Heart right ventricle (tissue), 16 donors: ENCODE measurements around the gene UGP2. TPM values are rescaled to one million over a fixed set of nuclear protein-coding genes. Genes with fewer than 3 reads are reported as not detected.

Experiments used
- ATAC-seq, 8 donors: fragments of 200-7000 bp; cut with Tn5 transposase; one replicate each; pipeline ENCODE4 v1.9.1; 2020; ENCODE audit warnings: mild to moderate bottlenecking in 8 of 8, moderate library complexity in 8 of 8, moderate number of reproducible peaks in 1 of 8
- DNase-seq, 2 donors: peaks; one replicate each; pipeline ENCODE4 v3.0.0-alpha.2; 2020
- H3K27ac ChIP-seq, 10 donors: fragments of 200-600 bp; sonication (generic) in 2 of 10; one replicate each; pipeline versions ENCODE4 v1.5.0 to v1.8.0; 2020 to 2022; ENCODE audit warnings: mild to moderate bottlenecking in 3 of 10
- H3K27me3 ChIP-seq, 7 donors: fragments of 200-600 bp; one replicate each; pipeline ENCODE4 v1.8.0; 2021 to 2022; ENCODE audit warnings: mild to moderate bottlenecking in 2 of 7
- H3K36me3 ChIP-seq, 9 donors: fragments of 200-600 bp; sonication (generic) in 1 of 9; one replicate each; pipeline versions ENCODE4 v1.5.0 to v1.8.0; 2020 to 2022; ENCODE audit warnings: mild to moderate bottlenecking in 2 of 9
- H3K4me1 ChIP-seq, 9 donors: fragments of 200-600 bp; sonication (generic) in 1 of 9; one replicate each; pipeline versions ENCODE4 v1.5.0 to v1.8.0; 2020 to 2022; ENCODE audit warnings: mild to moderate bottlenecking in 4 of 9
- H3K4me3 ChIP-seq, 10 donors: fragments of 200-600 bp; sonication (generic) in 2 of 10; one replicate each; pipeline versions ENCODE4 v1.5.0 to v1.8.0; 2020 to 2022; ENCODE audit warnings: mild to moderate bottlenecking in 7 of 10, moderate library complexity in 2 of 10
- H3K9me3 ChIP-seq, 11 donors: fragments of 200-600 bp in 10 of 11; sonication (generic) in 2 of 11; one replicate each; pipeline versions ENCODE4 v1.5.0 to v1.8.0; 2013 to 2022; ENCODE audit warnings: mild to moderate bottlenecking in 2 of 11, control low read depth in 1 of 11, moderate library complexity in 1 of 11
- CTCF ChIP-seq, 9 donors: fragments of 200-600 bp; sonication (generic) in 2 of 9; IDR thresholded peaks; one replicate each; pipeline versions ENCODE4 v1.5.0 to v1.8.0; 2021 to 2022; ENCODE audit warnings: antibody characterized with exemption in 9 of 9, mild to moderate bottlenecking in 5 of 9, moderate library complexity in 1 of 9
- WGBS, 2 donors: extraction: QIAGEN DNeasy Blood & Tissue Kit; methylation state at CpG; one replicate each; pipeline ENCODE4 v1.1.7; 2013; ENCODE audit warnings: inconsistent platforms in 1 of 2; 5-methylcytosine and 5-hydroxymethylcytosine counted together
- intact Hi-C, 10 donors: fragments of 100-400 bp; cut with DNase I; formaldehyde crosslinking; loops; one replicate each; pipeline versions ENCODE4 v1.11.1 to v1.14.2; 2022
- polyA plus RNA-seq, 2 donors: library from polyadenylated mRNA; stranded (reverse); fragments of 200-250 nt; gene quantifications; one replicate each; pipeline ENCODE4 v1.2.3, GENCODE V29; 2013
- total RNA-seq, 10 donors: library from RNA; stranded (reverse); fragmentation: NEBNext Ultra II Directional in 3 of 10; extraction: Animal tissue kit (Norgen Biotek cat#: 25700) in 3 of 10; gene quantifications; one replicate each; pipeline versions ENCODE4 v1.2.1 to v1.2.4, GENCODE V29; 2021 to 2023
- donor health status: Arrhythmogenic right ventricular cardiomyopathy.
- donor health status: ischemic (EF 13 %, LVEDD 7.1; RV severe dilation, severe dysfunction).
- donor health status: healthy with polysubstance abuse.
- donor health status: DM: no; HTN: yes; CAD: no.
- donor health status: DM: no; HTN: no; CAD: no.
- donor health status: ischemic (EF 25% LVEDD 6.9; RV normal size, moderate dysfunction).
- donor health status: ischemic (EF 25% LVEDD 5.7; RV mildly dilated, moderate dysfunction).
- donor health status: healthy.
- donor health status: DM: yes; HTN: yes; CAD: no.
- donor health status: Ischemic cardiomyopathy.
- donor health status: ischemic (EF 35%, LVEDD 5.7; RV mildly dilated, moderate dysfunction).
- donor health status: nonischemic (EF 11% LVEDD 7.7; RV severe dilation, severe dysfunction).
- donor health status: DM: yes; HTN: yes; CAD: no.
- donor health status: PGD.
- donor health status: ischemic (EF 29% LVEDD 5.4; RV normal size, mild dysfunction).
- donor health status: nonischemic (EF 23%, LVEDD 6.1; RV moderate dilation, normal function).

Gene UGP2
- total and polyA plus RNA-seq, 12 donors: 139 to 632 (median 371) TPM

GRCh38 chr2:63840081-63840784 lies 1.5 kb upstream of the UGP2 start:
- Histone ChIP-seq H3K9me3 (no peaks in the 10 kb centered on the region), H3K27me3 (no peaks in the 10 kb centered on the region), H3K36me3 (no peaks in the 10 kb centered on the region), H3K27ac (peak overlapping the region; percentile 93 to 100 (median 98)), H3K4me3 (peak overlapping the region; percentile 75 to 97 (median 88)), H3K4me1 (peaks cover 2 to 40% (median 26%) of the 10 kb centered on the region in 9 donors)
- intact Hi-C loops: loop anchor here in 3 of 10 donors (5.0 to 10.0 kb wide), 3 partner anchors 143 to 255 kb away; partner anchors contain the start of genes MDH1 (in 1 of the 3) and WDPCP (in 1 of the 3)
- DNase-seq (no peak), ATAC-seq (peak; percentile 0 to 43 (median 6))
- WGBS, 2 donors: 12% methylated on average over 24 of the region's 24 CpGs
- TF ChIP-seq CTCF (IDR thresholded peaks at IDR 0.05): peak in 2 of 9 donors; percentile 5 to 15

GRCh38 chr2:63840785-63841253 lies 877 bp upstream of the UGP2 start:
- H3K27ac ChIP-seq: peak overlapping the region; percentile 93 to 100 (median 98)
- H3K4me3 ChIP-seq: peak overlapping the region; percentile 75 to 97 (median 88)
- no peaks in the 10 kb centered on the region for H3K36me3 ChIP-seq
- H3K27me3 ChIP-seq: no peaks in the 10 kb centered on the region
- DNase-seq (peak; percentile 99), ATAC-seq (peak; percentile 94 to 97 (median 96))
- peak in 3 of 9 donors; percentile 2 to 25 (median 7) for TF ChIP-seq CTCF (IDR thresholded peaks at IDR 0.05)
- WGBS, 2 donors: 0% methylated on average over 34 of the region's 34 CpGs
- H3K4me1 ChIP-seq: peaks cover 3 to 46% (median 29%) of the 10 kb centered on the region in 9 donors
- intact Hi-C loops: loop anchor here in 4 of 10 donors (1.0 to 10.0 kb wide), 4 partner anchors 142 to 256 kb away; partner anchors contain the start of genes MDH1 (in 1 of the 4) and WDPCP (in 1 of the 4)
- no peaks in the 10 kb centered on the region for H3K9me3 ChIP-seq

GRCh38 chr2:63842149-63843061 lies 709 bp downstream of the UGP2 start:
- intact Hi-C loops: loop anchor here in 3 of 10 donors (5.0 to 10.0 kb wide), 3 partner anchors 145 to 258 kb away; partner anchors contain the start of genes MDH1 (in 1 of the 3) and WDPCP (in 1 of the 3)
- Histone ChIP-seq H3K4me3 (peak overlapping the region; percentile 75 to 97 (median 88)), H3K9me3 (no peaks in the 10 kb centered on the region), H3K27ac (peak overlapping the region; percentile 93 to 100 (median 98)), H3K36me3 (no peaks in the 10 kb centered on the region), H3K4me1 (peaks cover 4 to 62% (median 42%) of the 10 kb centered on the region in 9 donors), H3K27me3 (no peaks in the 10 kb centered on the region)
- no peak for TF ChIP-seq CTCF (IDR thresholded peaks at IDR 0.05)
- ATAC-seq (no peak), DNase-seq (peak; percentile 13 to 34)
- WGBS, 2 donors: 3 to 5% methylated on average over 24 of the region's 24 CpGs

GRCh38 chr2:63843093-63843492 lies 1.4 kb downstream of the UGP2 start:
- Histone ChIP-seq H3K27me3 (no peaks in the 10 kb centered on the region), H3K9me3 (no peaks in the 10 kb centered on the region), H3K4me1 (peaks cover 4 to 62% (median 42%) of the 10 kb centered on the region in 9 donors), H3K27ac (peak overlapping the region in 9 of 10 donors; percentile 96 to 100 (median 98)), H3K36me3 (no peaks in the 10 kb centered on the region), H3K4me3 (peak overlapping the region; percentile 75 to 97 (median 88))
- intact Hi-C loops: loop anchor here in 3 of 10 donors (5.0 to 10.0 kb wide), 3 partner anchors 146 to 258 kb away; partner anchors contain the start of genes MDH1 (in 1 of the 3) and WDPCP (in 1 of the 3)
- no peak for TF ChIP-seq CTCF (IDR thresholded peaks at IDR 0.05)
- no peak for DNase-seq
- WGBS, 2 donors: 43 to 53% methylated on average over 8 of the region's 8 CpGs
- ATAC-seq: no peak
